Tibial artery (tissue), 4 donors: ENCODE data around the gene PDE5A.
A peak's percentile ranks its signal among the peaks of the same experiment; 100 is the strongest.

Source experiments
- DNase-seq, 2 donors: peaks; one replicate each; pipeline ENCODE4 v3.0.0-alpha.2; 2019
- H3K27ac ChIP-seq, 2 donors: fragments of 200-600 bp; sonication (generic) in 1 of 2; 1 replicate in 1 of 2; 2 replicates in 1 of 2; pipeline ENCODE4 v1.5.1; 2018 to 2019; ENCODE audit warnings: mild to moderate bottlenecking in 1 of 2
- H3K27me3 ChIP-seq, 2 donors: fragments of 200-600 bp; sonication (generic) in 1 of 2; one replicate each; pipeline versions ENCODE4 v1.5.1 to v1.6.0; 2016 to 2019
- H3K36me3 ChIP-seq, 3 donors: fragments of 200-600 bp; sonication (generic) in 2 of 3; one replicate each; pipeline ENCODE4 v1.5.1; 2016 to 2019; ENCODE audit warnings: mild to moderate bottlenecking in 2 of 3
- H3K4me1 ChIP-seq, 4 donors: fragments of 200-600 bp; sonication (generic) in 2 of 4; 1 replicate in 3 of 4; 2 replicates in 1 of 4; pipeline ENCODE4 v1.5.1; 2016 to 2019
- H3K4me3 ChIP-seq, 2 donors: fragments of 200-600 bp; sonication (generic) in 1 of 2; 1 replicate in 1 of 2; 2 replicates in 1 of 2; pipeline ENCODE4 v1.5.1; 2018 to 2019; ENCODE audit warnings: mild to moderate bottlenecking in 2 of 2
- H3K9me3 ChIP-seq, 3 donors: fragments of 200-600 bp; sonication (generic) in 1 of 3; one replicate each; pipeline ENCODE4 v1.5.1; 2016 to 2019
- CTCF ChIP-seq, 2 experiments: fragments of 200-600 bp in 1 of 2; fragments of 450-650 bp in 1 of 2; IDR thresholded peaks; one replicate each; pipeline ENCODE4 v1.5.1; 2017 to 2019; ENCODE audit warnings: antibody characterized with exemption in 2 of 2, mild to moderate bottlenecking in 1 of 2, moderate library complexity in 1 of 2
- intact Hi-C: fragments of 100-400 bp; cut with DNase I; formaldehyde crosslinking; loops from one replicate; pipeline ENCODE4 v1.15.0; 2023; ENCODE audit warnings: low total_unique reads

Gene PDE5A

DNA sequence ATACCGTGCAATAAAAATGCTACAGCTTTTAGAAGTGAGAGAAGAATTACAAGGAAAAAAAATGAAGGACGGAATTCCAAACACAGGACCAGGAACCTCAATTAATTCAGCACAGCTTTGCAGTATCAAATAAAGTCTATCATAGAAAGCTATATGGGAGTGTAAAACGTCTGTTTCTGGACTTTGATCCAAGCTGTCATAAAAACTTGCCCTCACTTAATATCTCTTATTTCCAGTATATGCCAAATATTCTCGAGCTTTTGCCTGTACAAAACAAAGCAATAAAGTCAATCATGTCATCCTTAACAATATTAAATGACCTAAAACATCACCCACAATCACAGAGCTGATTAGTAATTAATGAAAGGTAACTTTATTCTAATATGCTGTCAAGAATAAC is 4.2 kb downstream of the PDE5A start:
- H3K4me1 ChIP-seq: peaks cover 0 to 57% (median 18%) of the 10 kb centered on the region in 4 donors
- H3K4me3 ChIP-seq: peak overlapping the region; percentile 84 to 95
- H3K36me3 ChIP-seq: no peaks in the 10 kb centered on the region
- no peaks in the 10 kb centered on the region for H3K9me3 ChIP-seq
- no peak for DNase-seq
- intact Hi-C loops: loop anchor here (10.0 kb wide), 1 partner anchor 320 kb away; a partner anchor contains a TSS
- H3K27me3 ChIP-seq: no peaks in the 10 kb centered on the region
- TF ChIP-seq CTCF (IDR thresholded peaks at IDR 0.05): no peak
- H3K27ac ChIP-seq: peak overlapping the region; percentile 90 to 98

- Histone ChIP-seq H3K4me1 (peaks cover 0 to 68% (median 16%) of the 10 kb centered on the region in 4 donors), H3K27me3 (no peaks in the 10 kb centered on the region), H3K4me3 (peak overlapping the region in 1 of 2 donors; percentile 95), H3K9me3 (no peaks in the 10 kb centered on the region), H3K27ac (peak overlapping the region; percentile 90 to 98), H3K36me3 (no peaks in the 10 kb centered on the region)
- DNase-seq: no peak
- no peak for TF ChIP-seq CTCF (IDR thresholded peaks at IDR 0.05)
- intact Hi-C loops: loop anchor here (10.0 kb wide), 1 partner anchor 318 kb away; a partner anchor contains a TSS
Observed at GRCh38 chr4:119623025-119623424, 5.6 kb downstream of the PDE5A start.

DNA sequence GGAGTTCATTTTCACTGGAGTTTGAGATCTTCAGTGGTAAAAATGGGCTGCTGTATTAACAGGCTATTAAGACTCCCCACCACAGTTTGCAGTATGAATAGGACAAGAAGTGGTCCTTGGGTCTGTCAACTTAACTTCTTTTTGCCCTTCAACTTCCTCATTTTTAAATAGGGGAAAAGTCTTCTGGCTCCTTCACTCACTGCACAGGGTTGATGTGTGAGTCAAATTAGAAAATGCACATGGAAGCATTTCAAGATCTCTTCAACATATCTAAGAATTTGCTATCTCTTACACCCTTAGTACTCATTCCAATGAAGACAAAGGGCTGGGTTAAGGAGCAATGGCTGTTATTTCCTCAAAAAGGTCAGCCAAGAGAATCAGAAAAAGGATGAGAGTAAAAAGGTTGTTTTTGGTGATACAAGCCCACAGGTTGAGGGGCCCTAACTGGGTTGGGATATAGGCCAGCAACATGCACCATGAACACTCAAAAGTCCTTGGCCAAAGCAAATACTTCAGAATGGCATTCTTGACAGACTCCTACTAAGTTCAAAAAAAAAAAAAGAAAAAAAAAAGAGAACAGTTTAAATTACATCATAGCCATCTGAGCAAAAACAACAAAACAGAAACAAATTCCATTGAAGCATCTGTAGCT is 13.4 kb downstream of the PDE5A start:
- TF ChIP-seq CTCF (IDR thresholded peaks at IDR 0.05): no peak
- Histone ChIP-seq H3K27ac (peak overlapping the region; percentile 3 to 47), H3K4me3 (no peak overlapping the region), H3K4me1 (peaks cover 0 to 85% (median 19%) of the 10 kb centered on the region in 4 donors), H3K9me3 (peaks cover 0 to 7% (median 0%) of the 10 kb centered on the region in 3 donors), H3K36me3 (peaks cover 0 to 7% (median 0%) of the 10 kb centered on the region in 3 donors), H3K27me3 (no peaks in the 10 kb centered on the region)
- no peak for DNase-seq
- intact Hi-C loops: loop anchor here (10.0 kb wide), 1 partner anchor 510 kb away; no protein-coding TSS in a partner anchor

- no peak for DNase-seq
- no peak for TF ChIP-seq CTCF (IDR thresholded peaks at IDR 0.05)
- intact Hi-C loops: no loop called here
- H3K9me3 ChIP-seq: peaks cover 0 to 3% (median 0%) of the 10 kb centered on the region in 3 donors
- no peak overlapping the region for H3K27ac ChIP-seq
- peaks cover 5 to 16% (median 11%) of the 10 kb centered on the region in 3 donors for H3K36me3 ChIP-seq
- H3K4me3 ChIP-seq: no peak overlapping the region
- no peaks in the 10 kb centered on the region for H3K27me3 ChIP-seq
- H3K4me1 ChIP-seq: peaks cover 0 to 64% (median 12%) of the 10 kb centered on the region in 4 donors
Observed at GRCh38 chr4:119604266-119604665, 24.3 kb downstream of the PDE5A start.

- intact Hi-C loops: no loop called here
- no peak for TF ChIP-seq CTCF (IDR thresholded peaks at IDR 0.05)
- Histone ChIP-seq H3K9me3 (peaks cover 0 to 11% (median 0%) of the 10 kb centered on the region in 3 donors), H3K27me3 (no peaks in the 10 kb centered on the region), H3K36me3 (peaks cover 5 to 18% (median 16%) of the 10 kb centered on the region in 3 donors), H3K4me1 (peaks cover 0 to 64% (median 11%) of the 10 kb centered on the region in 4 donors), H3K27ac (peak overlapping the region in 1 of 2 donors; percentile 14), H3K4me3 (no peak overlapping the region)
- no peak for DNase-seq
Observed at GRCh38 chr4:119602366-119602765, 26.2 kb downstream of the PDE5A start.
